C4-2B (cell line): ENCODE results near the gene TMEM256.

Experiments used
- ZFX ChIP-seq: fragments of 450-650 bp; IDR thresholded peaks from 2 replicates; pipeline ENCODE4 v1.6.1; 2017
- TF ChIP-seq, protein P1 (sequence below): fragments of 450-650 bp; conservative IDR thresholded peaks from 2 replicates; pipeline ENCODE4 v1.5.1; 2017; ENCODE audit warnings: mild to moderate bottlenecking

DNA sequence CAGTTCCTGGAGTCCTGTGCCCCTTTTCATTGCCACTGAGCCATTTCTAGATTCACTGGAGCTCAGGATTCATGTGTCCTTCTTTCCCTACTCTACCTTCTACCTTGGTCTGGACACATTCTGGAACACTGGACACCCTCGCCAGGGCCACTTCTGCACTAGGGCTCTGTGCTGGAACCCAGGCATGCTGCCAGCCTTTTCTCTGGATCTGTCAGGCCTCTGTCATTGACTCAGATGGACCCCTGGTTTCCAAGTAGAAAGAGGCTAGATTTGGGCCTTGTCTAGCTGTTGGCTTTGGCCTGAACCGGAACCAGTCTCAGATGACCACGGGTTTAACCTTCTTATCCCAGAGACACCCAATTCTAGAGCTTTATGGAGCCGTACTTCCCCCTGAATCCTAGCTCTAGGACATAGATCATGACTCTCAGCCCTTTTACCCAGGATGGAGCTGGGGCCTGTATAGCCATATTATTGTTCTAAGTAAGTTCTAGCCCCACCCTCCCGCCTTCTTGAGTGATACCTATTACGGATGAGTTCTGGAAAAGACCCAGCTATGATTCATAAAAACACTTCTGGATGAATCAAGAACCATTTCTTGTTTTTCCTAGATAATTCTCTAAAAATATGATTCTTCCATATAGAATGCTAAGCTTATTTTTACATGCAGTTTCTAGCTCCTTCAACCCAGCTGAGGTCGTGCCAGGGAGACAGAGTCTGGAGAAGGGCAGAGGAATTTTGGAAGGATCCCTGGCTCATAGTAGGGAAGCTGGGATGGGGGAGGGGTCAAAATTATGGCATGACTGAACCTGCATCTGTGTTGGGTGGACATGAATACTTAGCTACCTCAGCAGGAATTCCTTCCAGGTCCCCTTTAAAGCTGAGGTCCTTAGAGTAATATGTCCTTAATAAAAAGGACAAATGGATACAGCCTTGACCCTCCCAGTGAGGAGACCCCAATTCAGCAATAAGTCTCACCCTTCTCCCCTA lies 39.9 kb upstream of the TMEM256 start:
- TF ChIP-seq, protein P1, sequence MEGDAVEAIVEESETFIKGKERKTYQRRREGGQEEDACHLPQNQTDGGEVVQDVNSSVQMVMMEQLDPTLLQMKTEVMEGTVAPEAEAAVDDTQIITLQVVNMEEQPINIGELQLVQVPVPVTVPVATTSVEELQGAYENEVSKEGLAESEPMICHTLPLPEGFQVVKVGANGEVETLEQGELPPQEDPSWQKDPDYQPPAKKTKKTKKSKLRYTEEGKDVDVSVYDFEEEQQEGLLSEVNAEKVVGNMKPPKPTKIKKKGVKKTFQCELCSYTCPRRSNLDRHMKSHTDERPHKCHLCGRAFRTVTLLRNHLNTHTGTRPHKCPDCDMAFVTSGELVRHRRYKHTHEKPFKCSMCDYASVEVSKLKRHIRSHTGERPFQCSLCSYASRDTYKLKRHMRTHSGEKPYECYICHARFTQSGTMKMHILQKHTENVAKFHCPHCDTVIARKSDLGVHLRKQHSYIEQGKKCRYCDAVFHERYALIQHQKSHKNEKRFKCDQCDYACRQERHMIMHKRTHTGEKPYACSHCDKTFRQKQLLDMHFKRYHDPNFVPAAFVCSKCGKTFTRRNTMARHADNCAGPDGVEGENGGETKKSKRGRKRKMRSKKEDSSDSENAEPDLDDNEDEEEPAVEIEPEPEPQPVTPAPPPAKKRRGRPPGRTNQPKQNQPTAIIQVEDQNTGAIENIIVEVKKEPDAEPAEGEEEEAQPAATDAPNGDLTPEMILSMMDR: no peak
- TF ChIP-seq ZFX: no peak
